GM06990 (cell line): ENCODE results near the gene INPP5K.

Source experiments
- DNase-seq: peaks from one replicate; pipeline ENCODE4 v3.0.0-alpha.2; 2011; ENCODE audit not compliant: insufficient read length; ENCODE audit errors: extremely low read depth
- H3K27me3 ChIP-seq: replicated peaks from 2 replicates; pipeline ENCODE4 v1.6.0; 2011; ENCODE audit warnings: low read length; ENCODE audit not compliant: control insufficient read depth, insufficient read depth
- H3K36me3 ChIP-seq: 2 replicates; pipeline ENCODE4 v1.5.1; 2011; ENCODE audit warnings: low read length; ENCODE audit not compliant: control insufficient read depth, insufficient read depth
- H3K4me3 ChIP-seq: replicated peaks from 2 replicates; pipeline ENCODE4 v1.5.1; 2011; ENCODE audit warnings: low read depth, mild to moderate bottlenecking, control low read depth, low read length
- TF ChIP-seq, protein P1 (sequence below): IDR thresholded peaks from 2 replicates; pipeline ENCODE4 v1.5.1; 2011; ENCODE audit warnings: low read length, control low read depth, mild to moderate bottlenecking, inconsistent platforms; ENCODE audit not compliant: insufficient read depth, poor library complexity, severe bottlenecking

Gene INPP5K

DNA sequence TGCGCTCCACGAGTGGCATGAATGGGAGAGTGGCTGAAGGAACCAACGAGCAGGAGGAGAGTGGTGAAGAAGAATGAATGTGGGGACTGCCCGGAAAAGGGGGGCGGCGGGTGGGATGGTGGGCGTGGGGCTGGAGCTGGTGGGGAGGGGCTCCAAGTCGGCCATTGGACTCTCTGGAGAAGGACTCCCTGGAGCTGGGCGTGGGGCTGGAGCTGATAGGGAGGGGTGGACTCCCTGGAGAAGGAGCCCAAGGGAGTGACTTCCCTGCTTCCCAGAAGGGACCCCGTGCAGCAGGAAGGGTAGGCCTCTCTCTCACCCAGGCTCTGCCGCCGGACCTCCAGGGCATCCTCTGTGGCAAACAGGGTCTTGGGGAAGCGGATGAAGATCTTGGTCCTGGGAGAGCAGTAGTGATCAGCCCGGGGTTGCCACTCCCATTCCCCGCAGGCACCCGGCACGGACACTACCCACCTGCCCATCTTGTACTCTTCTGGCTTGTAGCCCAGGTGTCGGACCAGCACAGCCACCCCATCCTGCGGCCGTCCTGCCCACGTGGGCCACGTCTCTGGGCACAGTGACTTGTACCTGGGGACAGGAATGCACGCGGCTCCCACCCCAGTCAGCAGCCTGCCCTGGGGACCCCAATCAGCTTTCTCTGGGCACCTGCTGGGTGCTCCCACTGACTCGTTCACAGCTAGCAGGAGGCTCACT is 45.5 kb downstream of the INPP5K start:
- TF ChIP-seq, protein P1, sequence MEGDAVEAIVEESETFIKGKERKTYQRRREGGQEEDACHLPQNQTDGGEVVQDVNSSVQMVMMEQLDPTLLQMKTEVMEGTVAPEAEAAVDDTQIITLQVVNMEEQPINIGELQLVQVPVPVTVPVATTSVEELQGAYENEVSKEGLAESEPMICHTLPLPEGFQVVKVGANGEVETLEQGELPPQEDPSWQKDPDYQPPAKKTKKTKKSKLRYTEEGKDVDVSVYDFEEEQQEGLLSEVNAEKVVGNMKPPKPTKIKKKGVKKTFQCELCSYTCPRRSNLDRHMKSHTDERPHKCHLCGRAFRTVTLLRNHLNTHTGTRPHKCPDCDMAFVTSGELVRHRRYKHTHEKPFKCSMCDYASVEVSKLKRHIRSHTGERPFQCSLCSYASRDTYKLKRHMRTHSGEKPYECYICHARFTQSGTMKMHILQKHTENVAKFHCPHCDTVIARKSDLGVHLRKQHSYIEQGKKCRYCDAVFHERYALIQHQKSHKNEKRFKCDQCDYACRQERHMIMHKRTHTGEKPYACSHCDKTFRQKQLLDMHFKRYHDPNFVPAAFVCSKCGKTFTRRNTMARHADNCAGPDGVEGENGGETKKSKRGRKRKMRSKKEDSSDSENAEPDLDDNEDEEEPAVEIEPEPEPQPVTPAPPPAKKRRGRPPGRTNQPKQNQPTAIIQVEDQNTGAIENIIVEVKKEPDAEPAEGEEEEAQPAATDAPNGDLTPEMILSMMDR, result no peak
- no peak overlapping the region for H3K4me3 ChIP-seq
- peaks cover 36% of the 10 kb centered on the region for H3K36me3 ChIP-seq
- H3K27me3 ChIP-seq, result no peaks in the 10 kb centered on the region
- DNase-seq, result no peak

DNA sequence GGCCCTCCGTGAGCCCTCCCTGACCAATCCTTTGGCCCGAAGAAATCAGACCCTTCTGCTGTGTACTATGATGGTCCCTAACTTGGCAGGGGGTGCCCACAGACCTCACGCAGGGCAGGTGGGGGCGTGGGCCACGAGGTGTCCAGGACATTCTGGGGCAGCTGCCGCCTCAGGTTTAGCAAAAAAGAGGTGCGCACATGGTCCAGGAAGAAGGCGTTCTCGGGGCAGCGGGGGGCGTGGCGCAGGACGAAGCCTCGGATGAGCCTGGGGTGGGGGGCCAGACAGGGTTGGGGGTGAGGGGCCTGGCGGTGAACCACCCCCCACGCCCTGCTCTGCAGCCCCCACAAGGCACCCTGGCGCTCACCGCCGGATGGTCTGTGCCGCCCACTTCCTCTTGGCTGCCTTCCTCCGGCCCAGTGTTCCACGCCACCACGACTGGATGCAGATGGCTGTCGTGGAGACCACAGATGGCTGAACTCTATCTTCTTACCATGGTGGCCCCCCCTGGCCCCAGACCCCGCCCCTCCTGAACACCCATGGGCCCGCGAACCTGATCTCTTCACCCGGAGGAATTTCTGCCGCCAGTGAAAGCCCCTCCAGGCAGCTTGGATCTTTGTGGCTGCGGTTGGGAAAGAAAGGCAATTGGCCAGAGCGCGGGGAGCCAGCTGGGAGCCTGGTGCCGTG is 46.2 kb downstream of the INPP5K start:
- DNase-seq, result no peak
- TF ChIP-seq, protein P1, result no peak
- Histone ChIP-seq H3K4me3 (no peak overlapping the region), H3K27me3 (no peaks in the 10 kb centered on the region), H3K36me3 (peaks cover 34% of the 10 kb centered on the region)

DNA sequence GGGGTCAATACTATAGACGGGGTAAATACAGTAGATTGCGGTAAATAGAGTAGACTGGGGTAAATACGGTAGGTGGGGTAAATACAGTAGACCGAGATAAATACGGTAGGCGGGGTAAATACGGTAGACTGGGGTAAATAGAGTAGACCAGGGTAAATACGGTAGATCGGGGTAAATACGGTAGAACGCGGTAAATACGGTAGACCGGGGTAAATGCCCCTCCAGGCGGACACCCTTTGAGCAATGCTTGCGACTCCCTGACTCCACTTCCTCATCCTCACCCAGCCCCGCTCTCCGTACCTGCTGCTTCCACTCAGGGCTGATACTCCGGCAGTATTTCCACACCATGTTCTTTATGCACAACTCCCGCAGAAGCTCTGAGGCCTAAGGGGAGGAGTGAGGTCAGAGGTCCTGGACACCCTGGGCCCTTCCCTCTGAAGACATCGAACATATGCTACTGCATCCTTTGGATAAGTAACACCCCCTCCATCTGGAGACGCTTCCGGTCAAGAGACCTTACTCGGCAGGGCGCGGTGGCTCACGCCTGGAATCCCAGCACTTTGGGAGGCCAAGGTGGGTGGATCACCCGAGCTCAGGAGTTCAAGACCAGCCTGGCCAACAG is 47.1 kb downstream of the INPP5K start:
- H3K27me3 ChIP-seq, result no peaks in the 10 kb centered on the region
- no peak for DNase-seq
- TF ChIP-seq, protein P1, result no peak
- peaks cover 35% of the 10 kb centered on the region for H3K36me3 ChIP-seq
- H3K4me3 ChIP-seq, result no peak overlapping the region

DNA sequence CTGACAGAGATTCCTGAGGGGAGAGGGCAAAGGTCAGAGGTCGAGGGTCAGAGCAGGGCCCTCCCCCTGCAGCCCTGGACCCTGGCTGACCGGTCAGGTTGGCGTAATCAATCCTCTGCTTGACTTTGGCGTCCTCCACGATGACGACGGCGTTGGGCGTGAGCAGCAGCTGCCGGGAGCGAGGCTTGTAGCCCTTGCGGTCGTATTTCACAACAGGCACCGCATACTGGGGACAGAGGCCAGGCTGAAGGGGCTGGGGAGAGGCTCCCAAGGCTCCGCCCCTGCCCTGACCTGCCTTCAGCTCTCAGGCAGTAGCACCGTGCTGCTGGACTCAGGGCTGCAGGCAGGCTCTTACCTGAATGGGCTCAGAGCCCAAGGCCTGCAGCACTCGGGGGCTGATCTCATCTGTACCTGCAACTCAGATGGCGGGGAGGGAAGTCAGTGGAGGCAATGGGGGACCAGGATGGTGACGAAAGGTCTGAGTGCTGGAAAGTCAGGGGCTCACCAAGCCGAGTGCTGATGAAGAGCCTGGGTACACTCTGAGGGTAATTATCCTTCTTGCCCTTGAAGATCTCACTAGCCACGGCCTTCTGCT is 48.4 kb downstream of the INPP5K start:
- no peak overlapping the region for H3K4me3 ChIP-seq
- no peaks in the 10 kb centered on the region for H3K27me3 ChIP-seq
- DNase-seq, result no peak
- peaks cover 37% of the 10 kb centered on the region for H3K36me3 ChIP-seq
- TF ChIP-seq, protein P1, result no peak

DNA sequence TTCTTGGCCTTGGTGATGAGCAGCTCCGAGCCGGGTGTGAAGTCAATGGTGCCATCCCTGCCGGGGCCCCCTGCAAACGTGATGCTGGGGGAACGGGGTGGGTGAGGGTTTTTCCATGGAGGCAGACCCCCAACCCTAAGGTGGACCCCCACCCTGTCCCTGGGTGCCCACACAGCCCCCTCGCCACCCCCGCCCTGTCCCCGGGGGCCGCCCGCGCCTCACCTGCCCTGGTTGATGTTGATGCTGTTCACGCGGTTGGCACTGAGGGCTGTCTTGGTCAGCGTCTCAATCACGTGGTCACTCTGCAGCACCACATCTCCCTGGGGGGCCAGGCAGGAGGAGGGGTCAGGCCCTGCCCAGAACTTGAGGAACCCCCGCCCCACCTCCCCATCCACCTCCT is 49.2 kb downstream of the INPP5K start:
- DNase-seq, result no peak
- Histone ChIP-seq H3K27me3 (no peaks in the 10 kb centered on the region), H3K4me3 (no peak overlapping the region), H3K36me3 (peaks cover 35% of the 10 kb centered on the region)
- TF ChIP-seq, protein P1, result no peak
